Transverse colon (tissue), 4 donors: Measurements from ENCODE around the gene SEC14L1. TPM values are rescaled to one million over a fixed set of nuclear protein-coding genes. Genes with fewer than 3 reads are reported as not detected.
A peak's percentile ranks its signal among the peaks of the same experiment; 100 is the strongest.

Experiments used
- DNase-seq: peaks from one replicate; pipeline ENCODE4 v3.0.0-alpha.2; 2019
- H3K27ac ChIP-seq, 4 donors: fragments of 200-600 bp; sonication (generic); 2 replicates each; pipeline ENCODE4 v1.5.1; 2016 to 2018; ENCODE audit warnings: inconsistent platforms in 4 of 4
- H3K27me3 ChIP-seq: fragments of 200-600 bp; sonication (generic); 2 replicates; pipeline ENCODE4 v1.5.1; 2017; ENCODE audit warnings: inconsistent platforms
- H3K36me3 ChIP-seq, 4 donors: fragments of 200-600 bp; sonication (generic); 2 replicates each; pipeline ENCODE4 v1.5.1; 2017 to 2019; ENCODE audit warnings: inconsistent platforms in 4 of 4
- H3K4me1 ChIP-seq, 4 donors: fragments of 200-600 bp; sonication (generic); 2 replicates each; pipeline ENCODE4 v1.5.1; 2017 to 2020; ENCODE audit warnings: inconsistent platforms in 4 of 4
- H3K4me3 ChIP-seq, 4 donors: fragments of 200-600 bp; sonication (generic); 1 replicate in 1 of 4; 2 replicates in 3 of 4; pipeline versions ENCODE4 v1.5.1 to v1.6.1; 2017 to 2019; ENCODE audit warnings: inconsistent platforms in 4 of 4
- H3K9me3 ChIP-seq, 2 donors: fragments of 200-600 bp; sonication (generic); 2 replicates each; pipeline ENCODE4 v1.5.1; 2017 to 2019; ENCODE audit warnings: inconsistent platforms in 2 of 2
- CTCF ChIP-seq, 5 experiments: fragments of 200-600 bp in 3 of 5; fragments of 450-650 bp in 2 of 5; sonication (generic) in 3 of 5; IDR thresholded peaks; 1 replicate in 2 of 5; 2 replicates in 3 of 5; pipeline ENCODE4 v1.5.1; 2016 to 2017; ENCODE audit warnings: antibody characterized with exemption in 5 of 5, inconsistent platforms in 3 of 5, mild to moderate bottlenecking in 2 of 5, moderate library complexity in 1 of 5
- EP300 ChIP-seq: sonication (generic); formaldehyde crosslinking; IDR thresholded peaks from one replicate; pipeline ENCODE4 v1.6.1; 2017; ENCODE audit warnings: antibody characterized with exemption, low read depth
- POLR2A ChIP-seq: fragments of 450-650 bp; IDR thresholded peaks from one replicate; pipeline ENCODE4 v1.6.1; 2016; ENCODE audit warnings: antibody characterized with exemption, mild to moderate bottlenecking, moderate library complexity
- POLR2AphosphoS5 ChIP-seq, 3 donors: sonication (generic); formaldehyde crosslinking; IDR thresholded peaks; one replicate each; pipeline ENCODE4 v1.6.1; 2016; ENCODE audit warnings: antibody characterized with exemption in 3 of 3
- WGBS, 2 donors: methylation state at CpG; one replicate each; pipeline ENCODE4 v1.1.5; 2018; ENCODE audit warnings: low coverage in 1 of 2; 5-methylcytosine and 5-hydroxymethylcytosine counted together
- in situ Hi-C, 4 donors: fragments of 200-750 bp; cut with MboI; loops; one replicate each; pipeline versions ENCODE4 v1.15.0 to v1.15.1; 2017; ENCODE audit warnings: low sequenced_read_pairs in 3 of 4, low pct_ligation_motif_present in 1 of 4, low pct_unique_long_range_greater_than_20kb in 1 of 4
- intact Hi-C: fragments of 100-400 bp; cut with DNase I; formaldehyde crosslinking; loops from one replicate; pipeline ENCODE4 v1.15.1; 2023; ENCODE audit warnings: low total_unique reads
- total RNA-seq, 4 donors: library from RNA; depleted of rRNA; stranded (reverse); fragments of >200 nt; gene quantifications; one replicate each; pipeline ENCODE4 v1.1.0, GENCODE V29; 2016

SEC14L1 gene
- total RNA-seq, 4 donors from 2014 or later: 16.8 to 34.6 (median 23.8) TPM

GRCh38 chr17:77126519-77126918 is 14.2 kb upstream of the SEC14L1 start:
- Histone ChIP-seq H3K27me3 (no peaks in the 10 kb centered on the region), H3K36me3 (no peaks in the 10 kb centered on the region), H3K9me3 (no peaks in the 10 kb centered on the region), H3K27ac (peak overlapping the region; percentile 3 to 66 (median 18)), H3K4me1 (peaks cover 0 to 35% (median 7%) of the 10 kb centered on the region in 4 donors), H3K4me3 (no peak overlapping the region)
- WGBS, 2 donors: 37 to 40% methylated on average over 2 to 7 of the region's 7 CpGs
- TF ChIP-seq POLR2AphosphoS5 (IDR thresholded peaks at IDR 0.05) (no peak), CTCF (IDR thresholded peaks at IDR 0.05) (no peak), POLR2A (no peak), EP300 (no peak)
- intact Hi-C loops: no loop called here
- in situ Hi-C loops: no loop called here
- DNase-seq: peak; percentile 44

GRCh38 chr17:77127735-77128361 is 12.9 kb upstream of the SEC14L1 start:
- Histone ChIP-seq H3K36me3 (no peaks in the 10 kb centered on the region), H3K27ac (peak overlapping the region; percentile 28 to 68 (median 50)), H3K4me3 (no peak overlapping the region), H3K9me3 (no peaks in the 10 kb centered on the region), H3K4me1 (peaks cover 0 to 31% (median 7%) of the 10 kb centered on the region in 4 donors), H3K27me3 (no peaks in the 10 kb centered on the region)
- DNase-seq: peak; percentile 76
- intact Hi-C loops: no loop called here
- in situ Hi-C loops: no loop called here
- no peak for TF ChIP-seq CTCF (IDR thresholded peaks at IDR 0.05)
- TF ChIP-seq EP300: peak; percentile 61
- peak; percentile 22 to 64 (median 59) for TF ChIP-seq POLR2AphosphoS5 (IDR thresholded peaks at IDR 0.05)
- TF ChIP-seq POLR2A: peak; percentile 46
- WGBS, 2 donors: 60 to 78% methylated on average over 7 to 18 of the region's 18 CpGs

- no peak for TF ChIP-seq POLR2AphosphoS5 (IDR thresholded peaks at IDR 0.05)
- no peak for TF ChIP-seq CTCF (IDR thresholded peaks at IDR 0.05)
- Histone ChIP-seq H3K9me3 (no peaks in the 10 kb centered on the region), H3K36me3 (no peaks in the 10 kb centered on the region), H3K4me1 (peaks cover 0 to 31% (median 7%) of the 10 kb centered on the region in 4 donors), H3K4me3 (no peak overlapping the region), H3K27ac (peak overlapping the region; percentile 28 to 68 (median 50)), H3K27me3 (no peaks in the 10 kb centered on the region)
- DNase-seq: no peak
- intact Hi-C loops: no loop called here
- whole genome bisulfite sequencing, 2 donors: 65 to 88% methylated on average over 7 to 10 of the region's 10 CpGs
- in situ Hi-C loops: no loop called here
Measured at GRCh38 chr17:77128896-77129567, 11.7 kb upstream of the SEC14L1 start.

GRCh38 chr17:77129568-77130301 is 11.0 kb upstream of the SEC14L1 start:
- in situ Hi-C loops: no loop called here
- TF ChIP-seq CTCF (IDR thresholded peaks at IDR 0.05) (no peak), EP300 (no peak), POLR2AphosphoS5 (IDR thresholded peaks at IDR 0.05) (no peak), POLR2A (no peak)
- H3K27ac ChIP-seq: peak overlapping the region in 3 of 4 donors; percentile 18 to 28 (median 25)
- intact Hi-C loops: no loop called here
- H3K36me3 ChIP-seq: no peaks in the 10 kb centered on the region
- peaks cover 0 to 31% (median 7%) of the 10 kb centered on the region in 4 donors for H3K4me1 ChIP-seq
- H3K27me3 ChIP-seq: no peaks in the 10 kb centered on the region
- no peak for DNase-seq
- WGBS, 2 donors: 38 to 44% methylated on average over 3 to 13 of the region's 13 CpGs
- no peak overlapping the region for H3K4me3 ChIP-seq
- no peaks in the 10 kb centered on the region for H3K9me3 ChIP-seq
